Suppressor macrophage (primary cell): ENCODE data around the gene FIBCD1.
A peak's percentile ranks its signal among the peaks of the same experiment; 100 is the strongest.

Experiments used
- DNase-seq, 4 experiments: peaks; one replicate each; pipeline ENCODE4 v3.0.0-alpha.2; 2020 to 2022

The FIBCD1 gene

GRCh38 chr9:130954317-130954716 is 15.3 kb upstream of the FIBCD1 start:
- no peak for DNase-seq

GRCh38 chr9:130952065-130952762 is 13.2 kb upstream of the FIBCD1 start:
- no peak for DNase-seq

GRCh38 chr9:130950039-130950311 is 10.9 kb upstream of the FIBCD1 start:
- no peak for DNase-seq

- no peak for DNase-seq
These were observed 10.4 kb upstream of the FIBCD1 start for GRCh38 chr9:130949188-130950038.

- DNase-seq = no peak
These were observed 9.2 kb upstream of the FIBCD1 start for GRCh38 chr9:130948266-130948665.

- no peak for DNase-seq
These were observed 8.6 kb upstream of the FIBCD1 start for GRCh38 chr9:130947618-130948140.

GRCh38 chr9:130946766-130947617 is 7.9 kb upstream of the FIBCD1 start:
- no peak for DNase-seq

- DNase-seq = no peak
These were observed 6.1 kb upstream of the FIBCD1 start for GRCh38 chr9:130945173-130945572.

GRCh38 chr9:130944510-130945058 is 5.5 kb upstream of the FIBCD1 start:
- DNase-seq = no peak

GRCh38 chr9:130943777-130944176 is 4.7 kb upstream of the FIBCD1 start:
- DNase-seq = no peak

GRCh38 chr9:130943221-130943620 is 4.2 kb upstream of the FIBCD1 start:
- DNase-seq = no peak

GRCh38 chr9:130942679-130943078 is 3.6 kb upstream of the FIBCD1 start:
- DNase-seq = no peak

- no peak for DNase-seq
These were observed 3.0 kb upstream of the FIBCD1 start for GRCh38 chr9:130942084-130942483.

GRCh38 chr9:130940693-130941576 is 1.9 kb upstream of the FIBCD1 start:
- DNase-seq = peak; percentile 40 to 66 (median 54)

GRCh38 chr9:130940027-130940549 is 1.0 kb upstream of the FIBCD1 start:
- no peak for DNase-seq

GRCh38 chr9:130939405-130940026 is 469 bp upstream of the FIBCD1 start:
- peak in 2 of 4 experiments; percentile 28 to 36 for DNase-seq

GRCh38 chr9:130938184-130938651 is 829 bp downstream of the FIBCD1 start:
- no peak for DNase-seq

GRCh38 chr9:130937146-130938076 is 1.6 kb downstream of the FIBCD1 start:
- no peak for DNase-seq

GRCh38 chr9:130936285-130937117 is 2.5 kb downstream of the FIBCD1 start:
- no peak for DNase-seq
